Dermis microvascular lymphatic vessel endothelial cell (primary cell): ENCODE measurements around the gene RAP1GAP. TPM values are rescaled to one million over a fixed set of nuclear protein-coding genes. Genes with fewer than 3 reads are reported as not detected.
A peak's percentile ranks its signal among the peaks of the same experiment; 100 is the strongest.
"Not testable (repeated sequence)": the region's sequence is repeated elsewhere in the genome, so short reads cannot be mapped to it uniquely, and the experiment has no call there.

Experiments used
- DNase-seq, 2 donors: peaks; one replicate each; pipeline versions ENCODE4 v3.0.0 to v3.0.0-alpha.2; 2010; ENCODE audit warnings: low read depth in 2 of 2
- total RNA-seq: library from RNA; depleted of rRNA; stranded (reverse); fragments of >200 nt; gene quantifications from 2 replicates; pipeline ENCODE4 v1.2.1, GENCODE V29; 2014

Gene RAP1GAP
- total RNA-seq, 1 donor from 2014 or later: not detected

- DNase-seq: no peak
Observed at GRCh38 chr1:21677168-21677567, 8.0 kb upstream of the RAP1GAP start.

- no peak for DNase-seq
Observed at GRCh38 chr1:21674957-21675356, 5.8 kb upstream of the RAP1GAP start.

- not testable (repeated sequence) for DNase-seq
Observed at GRCh38 chr1:21673853-21674252, 4.7 kb upstream of the RAP1GAP start.

GRCh38 chr1:21673277-21673780 lies 4.2 kb upstream of the RAP1GAP start:
- DNase-seq: peak; percentile 28 to 30

- DNase-seq: no peak
Observed at GRCh38 chr1:21672478-21673276, 3.5 kb upstream of the RAP1GAP start.

GRCh38 chr1:21671915-21672314 lies 2.8 kb upstream of the RAP1GAP start:
- DNase-seq: no peak

GRCh38 chr1:21670956-21671902 lies 2.1 kb upstream of the RAP1GAP start:
- DNase-seq: no peak

GRCh38 chr1:21670059-21670881 lies 1.1 kb upstream of the RAP1GAP start:
- DNase-seq: no peak

GRCh38 chr1:21668951-21669257 lies 253 bp downstream of the RAP1GAP start:
- no peak for DNase-seq

GRCh38 chr1:21668232-21668950 lies 766 bp downstream of the RAP1GAP start:
- DNase-seq: no peak

GRCh38 chr1:21667348-21668231 lies 1.6 kb downstream of the RAP1GAP start:
- no peak for DNase-seq

GRCh38 chr1:21666576-21667320 lies 2.4 kb downstream of the RAP1GAP start:
- no peak for DNase-seq

GRCh38 chr1:21665711-21666575 lies 3.2 kb downstream of the RAP1GAP start:
- DNase-seq: no peak

GRCh38 chr1:21664806-21665588 lies 4.2 kb downstream of the RAP1GAP start:
- DNase-seq: no peak

GRCh38 chr1:21663951-21664805 lies 5.0 kb downstream of the RAP1GAP start:
- no peak for DNase-seq

- no peak for DNase-seq
Observed at GRCh38 chr1:21663248-21663950, 5.8 kb downstream of the RAP1GAP start.
